ENCODE results near the gene MYO15B. TPM values are rescaled to one million over a fixed set of nuclear protein-coding genes. Genes with fewer than 3 reads are reported as not detected.
A peak's percentile ranks its signal among the peaks of the same experiment; 100 is the strongest.

Gene MYO15B
- total and polyA plus RNA-seq, 2 of the 13 experiments (the other 11 are each of a cell fraction or from before 2014, with no cell fraction given): 2.8 to 8.1 TPM

GRCh38 chr17:75645889-75646637 is 58.5 kb downstream of the MYO15B start (continued):
- TF ChIP-seq PAXIP1 (CRISPR knock-in tag; conservative IDR thresholded peaks at IDR 0.05): peak; percentile 92
- peak; percentile 85 for TF ChIP-seq POLR2G (IDR thresholded peaks at IDR 0.05; ENCODE audit: low read depth, low read length)
- no peak; the same call in 1 of the 2 replicates for TF ChIP-seq ZMYM4 (CRISPR knock-in tag; IDR thresholded peaks at IDR 0.05)
- TF ChIP-seq ZNF12 (CRISPR knock-in tag; IDR thresholded peaks at IDR 0.05): no peak
- TF ChIP-seq MAZ (IDR thresholded peaks at IDR 0.05; ENCODE audit: borderline replicate concordance, low read depth, low read length): peak; percentile 8; the same call in 1 of the 2 replicates
- TF ChIP-seq MAZ (CRISPR knock-in tag; IDR thresholded peaks at IDR 0.05; ENCODE audit: low read depth): peak; percentile 37
- no peak for TF ChIP-seq CBX2 (IDR thresholded peaks at IDR 0.05; ENCODE audit: low read depth, low read length)
- TF ChIP-seq CBX2 (CRISPR knock-in tag; IDR thresholded peaks at IDR 0.05; ENCODE audit: low read depth): no peak
- TF ChIP-seq ZNF431 (CRISPR knock-in tag; IDR thresholded peaks at IDR 0.05; ENCODE audit: borderline replicate concordance, low read depth): no peak; the same call in 1 of the 2 replicates
- no peak for TF ChIP-seq PRMT3 (CRISPR knock-in tag; IDR thresholded peaks at IDR 0.05; ENCODE audit: borderline replicate concordance, low read depth)
- TF ChIP-seq ZNF24 (IDR thresholded peaks at IDR 0.05): no peak
- no peak for TF ChIP-seq ZNF879 (CRISPR knock-in tag; IDR thresholded peaks at IDR 0.05)
- TF ChIP-seq ZNF724P (CRISPR knock-in tag; IDR thresholded peaks at IDR 0.05; ENCODE audit: borderline replicate concordance): peak; percentile 85
- TF ChIP-seq POLR2AphosphoS5 (IDR thresholded peaks at IDR 0.05; ENCODE audit: low read depth, low read length): peak; percentile 82
- peak; percentile 83; the same call in 1 of the 2 replicates for TF ChIP-seq YEATS2 (CRISPR knock-in tag; IDR thresholded peaks at IDR 0.05; ENCODE audit: borderline replicate concordance)
- peak; percentile 83 for TF ChIP-seq CREB1 (IDR thresholded peaks at IDR 0.05)
- TF ChIP-seq CREB1 (CRISPR knock-in tag; IDR thresholded peaks at IDR 0.05): peak; percentile 80; the same call in 1 of the 2 replicates
- TF ChIP-seq AFF4 (CRISPR knock-in tag; IDR thresholded peaks at IDR 0.05): no peak
- peak; percentile 29; the same call in 1 of the 2 replicates for TF ChIP-seq ZNF652 (CRISPR knock-in tag; IDR thresholded peaks at IDR 0.05; ENCODE audit: borderline replicate concordance, low read depth)
- TF ChIP-seq GPN1 (CRISPR knock-in tag; IDR thresholded peaks at IDR 0.05; ENCODE audit: borderline replicate concordance): no peak
- TF ChIP-seq JUND (CRISPR knock-in tag; IDR thresholded peaks at IDR 0.05): peak; percentile 14; the same call in 1 of the 2 replicates
- TF ChIP-seq BATF2 (CRISPR knock-in tag; IDR thresholded peaks at IDR 0.05): 0 out of 2 replicates have a peak, but pooled peaks have one; percentile 39
- TF ChIP-seq NR1H2 (CRISPR knock-in tag; IDR thresholded peaks at IDR 0.05; ENCODE audit: borderline replicate concordance, low read depth): no peak

All from HepG2 (cell line).